ENCODE measurements around the gene RDH14.

The RDH14 gene

GRCh38 chr2:18540872-18541271 lies 19.6 kb downstream of the RDH14 start:
- no peak for TF ChIP-seq CTCF (IDR thresholded peaks at IDR 0.05; ENCODE audit: low read depth, low read length)
- no peak for DNase-seq (ENCODE audit: extremely low read depth, low read depth)

GRCh38 chr2:18536697-18537096 lies 23.8 kb downstream of the RDH14 start:
- TF ChIP-seq CTCF (IDR thresholded peaks at IDR 0.05; ENCODE audit: low read depth, low read length) = no peak
- no peak for DNase-seq (ENCODE audit: extremely low read depth, low read depth)

GRCh38 chr2:18536100-18536499 lies 24.4 kb downstream of the RDH14 start:
- TF ChIP-seq CTCF (IDR thresholded peaks at IDR 0.05; ENCODE audit: low read depth, low read length) = no peak
- DNase-seq (ENCODE audit: extremely low read depth, low read depth) = no peak

- no peak for DNase-seq (ENCODE audit: extremely low read depth, low read depth)
- no peak for TF ChIP-seq CTCF (IDR thresholded peaks at IDR 0.05; ENCODE audit: low read depth, low read length)
These were observed 29.3 kb downstream of the RDH14 start for GRCh38 chr2:18531194-18531593.

GRCh38 chr2:18527822-18528221 lies 32.6 kb downstream of the RDH14 start:
- no peak for TF ChIP-seq CTCF (IDR thresholded peaks at IDR 0.05; ENCODE audit: low read depth, low read length)
- no peak for DNase-seq (ENCODE audit: extremely low read depth, low read depth)

- DNase-seq (ENCODE audit: extremely low read depth, low read depth) = no peak
- TF ChIP-seq CTCF (IDR thresholded peaks at IDR 0.05; ENCODE audit: low read depth, low read length) = no peak
These were observed 33.1 kb downstream of the RDH14 start for GRCh38 chr2:18527326-18527725.

GRCh38 chr2:18526429-18526828 lies 34.0 kb downstream of the RDH14 start:
- DNase-seq (ENCODE audit: extremely low read depth, low read depth) = no peak
- no peak for TF ChIP-seq CTCF (IDR thresholded peaks at IDR 0.05; ENCODE audit: low read depth, low read length)
